ENCODE results near the gene EHBP1L1.

DNA sequence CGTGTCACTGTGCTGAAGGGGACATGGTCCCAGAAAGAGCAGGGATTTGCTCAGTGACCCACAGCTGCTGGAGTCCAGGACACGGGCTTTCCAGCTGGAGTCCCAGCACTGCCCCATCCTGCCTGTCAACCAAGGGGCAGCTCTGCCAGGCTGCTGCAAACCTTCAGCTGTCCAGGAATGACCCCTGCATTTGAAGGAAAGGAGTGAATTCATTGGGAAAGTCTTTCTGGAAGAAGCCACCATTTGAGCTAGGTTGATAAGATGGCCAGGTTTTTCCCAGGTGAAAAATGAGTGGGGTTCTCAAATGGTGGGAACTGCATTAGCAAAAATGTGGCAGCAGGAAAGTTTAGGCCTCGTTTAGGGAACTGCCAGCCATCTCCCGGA, 10.4 kb downstream of the EHBP1L1 start:
- TF ChIP-seq, protein P1, sequence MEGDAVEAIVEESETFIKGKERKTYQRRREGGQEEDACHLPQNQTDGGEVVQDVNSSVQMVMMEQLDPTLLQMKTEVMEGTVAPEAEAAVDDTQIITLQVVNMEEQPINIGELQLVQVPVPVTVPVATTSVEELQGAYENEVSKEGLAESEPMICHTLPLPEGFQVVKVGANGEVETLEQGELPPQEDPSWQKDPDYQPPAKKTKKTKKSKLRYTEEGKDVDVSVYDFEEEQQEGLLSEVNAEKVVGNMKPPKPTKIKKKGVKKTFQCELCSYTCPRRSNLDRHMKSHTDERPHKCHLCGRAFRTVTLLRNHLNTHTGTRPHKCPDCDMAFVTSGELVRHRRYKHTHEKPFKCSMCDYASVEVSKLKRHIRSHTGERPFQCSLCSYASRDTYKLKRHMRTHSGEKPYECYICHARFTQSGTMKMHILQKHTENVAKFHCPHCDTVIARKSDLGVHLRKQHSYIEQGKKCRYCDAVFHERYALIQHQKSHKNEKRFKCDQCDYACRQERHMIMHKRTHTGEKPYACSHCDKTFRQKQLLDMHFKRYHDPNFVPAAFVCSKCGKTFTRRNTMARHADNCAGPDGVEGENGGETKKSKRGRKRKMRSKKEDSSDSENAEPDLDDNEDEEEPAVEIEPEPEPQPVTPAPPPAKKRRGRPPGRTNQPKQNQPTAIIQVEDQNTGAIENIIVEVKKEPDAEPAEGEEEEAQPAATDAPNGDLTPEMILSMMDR (CRISPR knock-in tag; IDR thresholded peaks at IDR 0.05): no peak
- TF ChIP-seq ZNF24 (IDR thresholded peaks at IDR 0.05) (no peak), ATF7 (IDR thresholded peaks at IDR 0.05) (no peak), ATF7 (CRISPR knock-in tag; IDR thresholded peaks at IDR 0.05) (no peak), HNF4A (CRISPR knock-in tag; IDR thresholded peaks at IDR 0.05) (no peak), CREB1 (IDR thresholded peaks at IDR 0.05) (no peak), CREB1 (CRISPR knock-in tag; IDR thresholded peaks at IDR 0.05) (no peak), ZKSCAN8 (CRISPR knock-in tag; IDR thresholded peaks at IDR 0.05; ENCODE audit: borderline replicate concordance) (no peak)
- TF ChIP-seq, protein P2, sequence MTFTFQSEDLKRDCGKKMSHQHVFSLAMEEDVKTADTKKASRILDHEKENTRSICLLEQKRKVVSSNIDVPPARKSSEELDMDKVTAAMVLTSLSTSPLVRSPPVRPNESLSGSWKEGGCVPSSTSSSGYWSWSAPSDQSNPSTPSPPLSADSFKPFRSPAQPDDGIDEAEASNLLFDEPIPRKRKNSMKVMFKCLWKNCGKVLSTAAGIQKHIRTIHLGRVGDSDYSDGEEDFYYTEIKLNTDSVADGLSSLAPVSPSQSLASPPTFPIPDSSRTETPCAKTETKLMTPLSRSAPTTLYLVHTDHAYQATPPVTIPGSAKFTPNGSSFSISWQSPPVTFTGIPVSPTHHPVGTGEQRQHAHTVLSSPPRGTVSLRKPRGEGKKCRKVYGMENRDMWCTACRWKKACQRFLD (CRISPR knock-in tag; IDR thresholded peaks at IDR 0.05; ENCODE audit: borderline replicate concordance): no peak

All from HepG2 (cell line).